ENCODE results near the gene TMEM238.

DNA sequence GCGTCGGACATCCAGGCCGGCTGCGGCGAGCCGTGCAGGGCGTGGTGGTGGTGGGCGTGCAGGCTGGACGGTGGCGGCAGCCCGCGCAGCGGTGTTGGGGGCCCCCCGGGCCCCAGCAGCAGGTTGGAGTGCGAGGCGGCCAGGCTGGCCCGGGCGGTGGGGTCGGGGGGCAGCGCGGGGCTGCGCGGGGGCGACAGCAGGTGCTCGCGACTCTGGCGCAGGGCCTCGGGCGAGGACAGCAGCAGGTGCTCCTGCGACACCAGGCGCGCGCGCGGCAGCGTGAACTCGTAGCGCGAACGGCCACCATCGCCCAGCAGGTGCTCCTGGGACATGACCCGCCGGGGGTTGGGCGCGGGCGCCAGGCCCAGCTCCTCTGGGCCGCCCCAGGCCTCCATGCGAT is 49.2 kb upstream of the TMEM238 start:
- TF ChIP-seq, protein P1, sequence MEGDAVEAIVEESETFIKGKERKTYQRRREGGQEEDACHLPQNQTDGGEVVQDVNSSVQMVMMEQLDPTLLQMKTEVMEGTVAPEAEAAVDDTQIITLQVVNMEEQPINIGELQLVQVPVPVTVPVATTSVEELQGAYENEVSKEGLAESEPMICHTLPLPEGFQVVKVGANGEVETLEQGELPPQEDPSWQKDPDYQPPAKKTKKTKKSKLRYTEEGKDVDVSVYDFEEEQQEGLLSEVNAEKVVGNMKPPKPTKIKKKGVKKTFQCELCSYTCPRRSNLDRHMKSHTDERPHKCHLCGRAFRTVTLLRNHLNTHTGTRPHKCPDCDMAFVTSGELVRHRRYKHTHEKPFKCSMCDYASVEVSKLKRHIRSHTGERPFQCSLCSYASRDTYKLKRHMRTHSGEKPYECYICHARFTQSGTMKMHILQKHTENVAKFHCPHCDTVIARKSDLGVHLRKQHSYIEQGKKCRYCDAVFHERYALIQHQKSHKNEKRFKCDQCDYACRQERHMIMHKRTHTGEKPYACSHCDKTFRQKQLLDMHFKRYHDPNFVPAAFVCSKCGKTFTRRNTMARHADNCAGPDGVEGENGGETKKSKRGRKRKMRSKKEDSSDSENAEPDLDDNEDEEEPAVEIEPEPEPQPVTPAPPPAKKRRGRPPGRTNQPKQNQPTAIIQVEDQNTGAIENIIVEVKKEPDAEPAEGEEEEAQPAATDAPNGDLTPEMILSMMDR (IDR thresholded peaks at IDR 0.05) = no peak
- no peak for TF ChIP-seq POLR2A (IDR thresholded peaks at IDR 0.05)

Measured in adrenal gland (tissue), 5 donors.